Measurements from ENCODE around the gene LRRTM4. TPM values are rescaled to one million over a fixed set of nuclear protein-coding genes. Genes with fewer than 3 reads are reported as not detected.

Gene LRRTM4
- total RNA-seq, 4 donors from 2014 or later = 0.22 TPM; not detected in 3

GRCh38 chr2:76821731-76822130 is 700.4 kb downstream of the LRRTM4 start:
- TF ChIP-seq CTCF (IDR thresholded peaks at IDR 0.05; ENCODE audit: low read depth) = no peak

- TF ChIP-seq CTCF (IDR thresholded peaks at IDR 0.05; ENCODE audit: low read depth) = no peak
Measured at GRCh38 chr2:76813084-76813483, 709.1 kb downstream of the LRRTM4 start.

GRCh38 chr2:76812156-76812555 is 710.0 kb downstream of the LRRTM4 start:
- no peak for TF ChIP-seq CTCF (IDR thresholded peaks at IDR 0.05; ENCODE audit: low read depth)

GRCh38 chr2:76809136-76809535 is 713.0 kb downstream of the LRRTM4 start:
- TF ChIP-seq CTCF (IDR thresholded peaks at IDR 0.05; ENCODE audit: low read depth) = no peak

GRCh38 chr2:76808732-76809131 is 713.4 kb downstream of the LRRTM4 start:
- TF ChIP-seq CTCF (IDR thresholded peaks at IDR 0.05; ENCODE audit: low read depth) = no peak

- no peak for TF ChIP-seq CTCF (IDR thresholded peaks at IDR 0.05; ENCODE audit: low read depth)
Measured at GRCh38 chr2:76793647-76794334, 728.4 kb downstream of the LRRTM4 start.

- TF ChIP-seq CTCF (IDR thresholded peaks at IDR 0.05; ENCODE audit: low read depth) = no peak
Measured at GRCh38 chr2:76763276-76763675, 758.9 kb downstream of the LRRTM4 start.

All from subcutaneous adipose tissue (tissue), 4 donors.